ENCODE data around the gene RAI1.

GRCh38 chr17:17840751-17841591 is 159.7 kb downstream of the RAI1 start:
- no peak for TF ChIP-seq CTCF (IDR thresholded peaks at IDR 0.05; ENCODE audit: control extremely low read depth in 1 of 3, insufficient read depth in 1 of 3, low read depth in 1 of 3, low read length in 3 of 3)
- TF ChIP-seq SRF (IDR thresholded peaks at IDR 0.05; ENCODE audit: low read depth, low read length): no peak
- no peak for TF ChIP-seq RAD21 (IDR thresholded peaks at IDR 0.05 in 1 of 2, conservative IDR thresholded peaks at IDR 0.05 in 1 of 2; ENCODE audit: low read depth in 2 of 2, low read length in 2 of 2)
- no peak for TF ChIP-seq EP300 (IDR thresholded peaks at IDR 0.05; ENCODE audit: borderline replicate concordance in 1 of 2, low read depth in 2 of 2, low read length in 2 of 2)
- TF ChIP-seq TAF1 (IDR thresholded peaks at IDR 0.05; ENCODE audit: low read depth, low read length): no peak; the same call in 1 of the 2 replicates
- no peak for TF ChIP-seq CEBPB (IDR thresholded peaks at IDR 0.05; ENCODE audit: low read depth, low read length)

Measured in H1 (cell line).